ENCODE data around the gene SLC39A6. TPM values are rescaled to one million over a fixed set of nuclear protein-coding genes. Genes with fewer than 3 reads are reported as not detected.
"Not testable (repeated sequence)": the region's sequence is repeated elsewhere in the genome, so short reads cannot be mapped to it uniquely, and the experiment has no call there.

Gene SLC39A6
- total RNA-seq, 1 experiment from 2014 or later = 20.3 TPM

DNA sequence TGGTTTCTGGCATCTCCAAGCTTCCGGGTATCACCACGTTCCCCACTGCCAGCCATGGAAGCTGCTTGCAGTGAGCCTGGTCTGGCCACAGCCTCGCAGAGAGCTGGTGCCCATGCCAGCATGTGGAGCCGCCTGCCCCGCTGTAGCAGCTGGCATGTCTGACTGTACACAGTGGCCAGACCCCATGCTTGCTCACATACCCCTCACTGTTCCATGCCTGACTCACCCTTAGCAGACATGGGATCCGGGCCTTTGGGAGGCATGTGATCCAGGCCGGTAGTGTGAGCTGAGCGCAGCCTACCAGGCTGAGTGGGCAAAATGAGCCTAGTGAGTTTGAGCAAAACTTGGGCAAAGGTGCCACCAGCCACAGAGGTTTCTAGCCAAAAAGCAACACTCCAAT lies 43.0 kb downstream of the SLC39A6 start:
- no peaks in the 10 kb centered on the region for H3K4me1 ChIP-seq (replicated peaks; ENCODE audit: insufficient read depth)
- no peak for DNase-seq
- no peaks in the 10 kb centered on the region for H3K27me3 ChIP-seq (ENCODE audit: insufficient read depth, low read depth)
- intact Hi-C loops (cut with micrococcal nuclease; ENCODE audit: unreplicated experiment) = no loop called here
- ChIA-PET CTCF (no interaction called here), POLR2A (ENCODE audit: unreplicated experiment) (no interaction called here)
- H3K4me3 ChIP-seq = no peak overlapping the region
- TF ChIP-seq, protein P1, sequence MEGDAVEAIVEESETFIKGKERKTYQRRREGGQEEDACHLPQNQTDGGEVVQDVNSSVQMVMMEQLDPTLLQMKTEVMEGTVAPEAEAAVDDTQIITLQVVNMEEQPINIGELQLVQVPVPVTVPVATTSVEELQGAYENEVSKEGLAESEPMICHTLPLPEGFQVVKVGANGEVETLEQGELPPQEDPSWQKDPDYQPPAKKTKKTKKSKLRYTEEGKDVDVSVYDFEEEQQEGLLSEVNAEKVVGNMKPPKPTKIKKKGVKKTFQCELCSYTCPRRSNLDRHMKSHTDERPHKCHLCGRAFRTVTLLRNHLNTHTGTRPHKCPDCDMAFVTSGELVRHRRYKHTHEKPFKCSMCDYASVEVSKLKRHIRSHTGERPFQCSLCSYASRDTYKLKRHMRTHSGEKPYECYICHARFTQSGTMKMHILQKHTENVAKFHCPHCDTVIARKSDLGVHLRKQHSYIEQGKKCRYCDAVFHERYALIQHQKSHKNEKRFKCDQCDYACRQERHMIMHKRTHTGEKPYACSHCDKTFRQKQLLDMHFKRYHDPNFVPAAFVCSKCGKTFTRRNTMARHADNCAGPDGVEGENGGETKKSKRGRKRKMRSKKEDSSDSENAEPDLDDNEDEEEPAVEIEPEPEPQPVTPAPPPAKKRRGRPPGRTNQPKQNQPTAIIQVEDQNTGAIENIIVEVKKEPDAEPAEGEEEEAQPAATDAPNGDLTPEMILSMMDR (conservative IDR thresholded peaks at IDR 0.05) = no peak
- TF ChIP-seq EZH2 (IDR thresholded peaks at IDR 0.05; ENCODE audit: low read depth) = no peak
- no TSS peak for BruUV-seq (replicated peaks)
- no peaks in the 10 kb centered on the region for H3K9me3 ChIP-seq (ENCODE audit: insufficient read depth, low read depth)
- no peak overlapping the region for H2AFZ ChIP-seq
- H4K20me1 ChIP-seq (ENCODE audit: insufficient read depth) = no peaks in the 10 kb centered on the region
- H3K79me2 ChIP-seq (ENCODE audit: low read depth) = no peaks in the 10 kb centered on the region
- no peaks in the 10 kb centered on the region for H3K9me2 ChIP-seq (ENCODE audit: insufficient read depth)
- no peak overlapping the region for H3K27ac ChIP-seq
- no peaks in the 10 kb centered on the region for H3F3A ChIP-seq (ENCODE audit: insufficient read depth, low read depth)
- no peaks in the 10 kb centered on the region for H3K36me3 ChIP-seq (ENCODE audit: low read depth)
- no peak overlapping the region for H3K4me2 ChIP-seq

DNA sequence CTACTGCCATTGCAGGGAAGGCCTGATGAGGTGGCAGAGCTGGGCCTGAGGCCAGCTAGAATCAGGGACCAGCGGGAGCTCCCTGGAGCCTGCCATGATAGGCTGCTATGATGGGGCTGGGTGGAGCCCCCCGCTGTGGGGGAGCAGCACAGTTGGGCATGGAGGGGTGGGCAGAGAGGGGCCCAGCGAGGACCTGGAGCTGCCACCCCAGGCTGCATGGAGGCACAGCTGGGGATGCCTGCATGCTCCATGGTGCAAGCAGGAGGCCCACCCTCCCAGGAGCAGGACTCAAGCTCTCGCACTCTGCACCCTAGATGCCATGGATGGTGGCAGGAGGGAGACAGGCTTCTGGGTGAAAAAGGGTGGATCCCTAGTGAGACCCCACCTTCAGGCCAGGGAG lies 43.9 kb downstream of the SLC39A6 start:
- Histone ChIP-seq H3K27me3 (ENCODE audit: insufficient read depth, low read depth) (no peaks in the 10 kb centered on the region), H3K4me1 (replicated peaks; ENCODE audit: insufficient read depth) (no peaks in the 10 kb centered on the region), H3K9me2 (ENCODE audit: insufficient read depth) (no peaks in the 10 kb centered on the region), H3K4me2 (no peak overlapping the region), H3K9me3 (ENCODE audit: insufficient read depth, low read depth) (no peaks in the 10 kb centered on the region), H3K36me3 (ENCODE audit: low read depth) (no peaks in the 10 kb centered on the region), H2AFZ (no peak overlapping the region), H3K4me3 (no peak overlapping the region), H3K27ac (no peak overlapping the region), H3K79me2 (ENCODE audit: low read depth) (no peaks in the 10 kb centered on the region), H4K20me1 (ENCODE audit: insufficient read depth) (no peaks in the 10 kb centered on the region), H3F3A (ENCODE audit: insufficient read depth, low read depth) (no peaks in the 10 kb centered on the region)
- POLR2A ChIA-PET (ENCODE audit: unreplicated experiment) = no interaction called here
- BruUV-seq (replicated peaks) = no TSS peak
- CTCF ChIA-PET = no interaction called here
- TF ChIP-seq, protein P1 (conservative IDR thresholded peaks at IDR 0.05) = no peak
- no peak for TF ChIP-seq EZH2 (IDR thresholded peaks at IDR 0.05; ENCODE audit: low read depth)
- no peak for DNase-seq
- intact Hi-C loops (cut with micrococcal nuclease; ENCODE audit: unreplicated experiment) = no loop called here

DNA sequence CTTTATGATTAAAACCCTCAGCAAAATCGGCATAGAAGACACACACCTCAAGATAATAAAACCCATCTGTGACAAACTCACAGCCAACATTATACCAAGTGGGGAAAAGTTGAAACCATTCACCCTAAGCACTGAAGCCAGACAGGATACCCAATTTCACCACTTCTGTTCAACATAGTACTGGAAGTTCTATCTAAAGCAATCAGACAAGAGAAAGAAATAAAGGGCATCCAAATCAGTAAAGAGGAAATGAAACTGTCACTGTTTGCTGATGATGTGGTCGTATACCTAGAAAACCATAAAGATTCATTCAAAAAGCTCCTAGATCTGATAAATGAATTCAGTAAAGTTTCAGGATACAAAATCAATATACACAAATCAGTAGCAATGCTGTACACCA lies 45.4 kb downstream of the SLC39A6 start:
- Histone ChIP-seq H3K27me3 (ENCODE audit: insufficient read depth, low read depth) (no peaks in the 10 kb centered on the region), H3K4me2 (no peak overlapping the region), H4K20me1 (ENCODE audit: insufficient read depth) (no peaks in the 10 kb centered on the region), H3K4me1 (replicated peaks; ENCODE audit: insufficient read depth) (no peaks in the 10 kb centered on the region), H3K27ac (no peak overlapping the region), H2AFZ (no peak overlapping the region), H3K9me3 (ENCODE audit: insufficient read depth, low read depth) (no peaks in the 10 kb centered on the region), H3K79me2 (ENCODE audit: low read depth) (no peaks in the 10 kb centered on the region), H3K4me3 (no peak overlapping the region), H3K36me3 (ENCODE audit: low read depth) (no peaks in the 10 kb centered on the region), H3K9me2 (ENCODE audit: insufficient read depth) (no peaks in the 10 kb centered on the region), H3F3A (ENCODE audit: insufficient read depth, low read depth) (no peaks in the 10 kb centered on the region)
- no peak for DNase-seq
- ChIA-PET CTCF (no interaction called here), POLR2A (ENCODE audit: unreplicated experiment) (no interaction called here)
- intact Hi-C loops (cut with micrococcal nuclease; ENCODE audit: unreplicated experiment) = no loop called here
- TF ChIP-seq, protein P1 (conservative IDR thresholded peaks at IDR 0.05) = no peak
- no peak for TF ChIP-seq EZH2 (IDR thresholded peaks at IDR 0.05; ENCODE audit: low read depth)
- BruUV-seq (replicated peaks) = no TSS peak

DNA sequence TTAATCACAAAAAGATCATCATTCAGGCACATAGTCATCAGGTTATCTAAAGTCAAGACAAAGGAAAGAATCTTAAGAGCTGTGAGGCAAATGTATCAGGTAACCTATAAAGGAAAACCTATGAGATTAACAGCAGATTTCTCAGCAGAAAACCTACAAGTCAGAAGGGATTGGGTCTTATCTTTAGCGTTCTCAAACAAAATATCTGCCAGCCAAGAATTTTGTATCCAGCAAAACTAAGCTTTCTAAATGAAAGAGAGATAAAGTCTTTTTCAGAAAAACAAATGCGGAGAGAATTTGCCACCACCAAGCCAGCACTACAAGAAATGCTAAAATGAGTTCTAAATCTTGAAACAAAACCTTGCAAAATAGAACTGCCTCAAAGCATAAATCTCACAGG lies 48.0 kb downstream of the SLC39A6 start:
- CTCF ChIA-PET; intact Hi-C loops (cut with micrococcal nuclease; ENCODE audit: unreplicated experiment); H3K27ac ChIP-seq; H3K79me2 ChIP-seq (ENCODE audit: low read depth); H3K4me2 ChIP-seq; H3K4me3 ChIP-seq; BruUV-seq (replicated peaks); H3F3A ChIP-seq (ENCODE audit: insufficient read depth, low read depth); H3K36me3 ChIP-seq (ENCODE audit: low read depth); DNase-seq; H4K20me1 ChIP-seq (ENCODE audit: insufficient read depth); H3K27me3 ChIP-seq (ENCODE audit: insufficient read depth, low read depth); H3K4me1 ChIP-seq (replicated peaks; ENCODE audit: insufficient read depth); H2AFZ ChIP-seq; H3K9me3 ChIP-seq (ENCODE audit: insufficient read depth, low read depth); H3K9me2 ChIP-seq (ENCODE audit: insufficient read depth): not testable (repeated sequence)
- POLR2A ChIA-PET (ENCODE audit: unreplicated experiment) = interaction anchor here (0.7 kb wide), 1 partner anchor 109 kb away, joined by 4 read pairs; no protein-coding TSS in a partner anchor

Measured in PC-9 (cell line).